ENCODE measurements around the gene GEMIN8.

GRCh38 chrX:14027511-14028019 is 2.1 kb downstream of the GEMIN8 start:
- TF ChIP-seq CTCF (IDR thresholded peaks at IDR 0.05; ENCODE audit: borderline replicate concordance, extremely low read depth, low read length, poor library complexity, severe bottlenecking) (no peak), EZH2 (IDR thresholded peaks at IDR 0.05; ENCODE audit: borderline replicate concordance, low read depth, low read length, severe bottlenecking) (no peak)
